RWPE2 (cell line): ENCODE data around the gene GPR155.

Experiments
- ATAC-seq: fragments of 200-7000 bp; cut with Tn5 transposase; 3 replicates; pipeline ENCODE4 v1.9.1; 2021; ENCODE audit warnings: low read depth
- DNase-seq: peaks from one replicate; pipeline ENCODE4 v3.0.0-alpha.2; 2020; ENCODE audit warnings: low spot score
- H3K27ac ChIP-seq: fragments of 450-650 bp; 2 replicates; pipeline ENCODE4 v1.5.1; 2017; ENCODE audit warnings: mild to moderate bottlenecking; ENCODE audit not compliant: poor library complexity, severe bottlenecking
- H3K27me3 ChIP-seq: fragments of 250-450 bp; sonication (Bioruptor Pico); 2 replicates; pipeline ENCODE4 v1.5.1; 2021; ENCODE audit warnings: mild to moderate bottlenecking, moderate library complexity; ENCODE audit not compliant: insufficient read depth, poor library complexity, severe bottlenecking
- H3K36me3 ChIP-seq: fragments of 250-450 bp; sonication (Bioruptor Pico); 2 replicates; pipeline ENCODE4 v1.5.1; 2020; ENCODE audit warnings: low read depth, mild to moderate bottlenecking, moderate library complexity
- H3K4me1 ChIP-seq: fragments of 250-450 bp; sonication (Bioruptor Pico); 2 replicates; pipeline ENCODE4 v1.5.1; 2021; ENCODE audit warnings: mild to moderate bottlenecking, moderate library complexity; ENCODE audit not compliant: insufficient read depth, poor library complexity, severe bottlenecking
- H3K4me3 ChIP-seq: fragments of 250-450 bp; sonication (Bioruptor Pico); 2 replicates; pipeline ENCODE4 v1.5.1; 2021; ENCODE audit warnings: mild to moderate bottlenecking, moderate library complexity; ENCODE audit not compliant: severe bottlenecking
- H3K9me3 ChIP-seq: fragments of 250-450 bp; sonication (Bioruptor Pico); 2 replicates; pipeline ENCODE4 v1.5.1; 2021; ENCODE audit warnings: mild to moderate bottlenecking, moderate library complexity; ENCODE audit not compliant: severe bottlenecking
- TF ChIP-seq, protein P1 (sequence below): fragments of 450-650 bp; IDR thresholded peaks from one replicate; pipeline ENCODE4 v1.5.1; 2017; ENCODE audit warnings: mild to moderate bottlenecking, moderate library complexity; ENCODE audit not compliant: poor library complexity, severe bottlenecking

GPR155 gene

GRCh38 chr2:174477759-174478158, 9.1 kb downstream of the GPR155 start:
- Histone ChIP-seq H3K4me3 (no peak overlapping the region), H3K4me1 (no peaks in the 10 kb centered on the region), H3K27me3 (no peaks in the 10 kb centered on the region), H3K9me3 (no peaks in the 10 kb centered on the region), H3K27ac (no peak overlapping the region), H3K36me3 (no peaks in the 10 kb centered on the region)
- TF ChIP-seq, protein P1, sequence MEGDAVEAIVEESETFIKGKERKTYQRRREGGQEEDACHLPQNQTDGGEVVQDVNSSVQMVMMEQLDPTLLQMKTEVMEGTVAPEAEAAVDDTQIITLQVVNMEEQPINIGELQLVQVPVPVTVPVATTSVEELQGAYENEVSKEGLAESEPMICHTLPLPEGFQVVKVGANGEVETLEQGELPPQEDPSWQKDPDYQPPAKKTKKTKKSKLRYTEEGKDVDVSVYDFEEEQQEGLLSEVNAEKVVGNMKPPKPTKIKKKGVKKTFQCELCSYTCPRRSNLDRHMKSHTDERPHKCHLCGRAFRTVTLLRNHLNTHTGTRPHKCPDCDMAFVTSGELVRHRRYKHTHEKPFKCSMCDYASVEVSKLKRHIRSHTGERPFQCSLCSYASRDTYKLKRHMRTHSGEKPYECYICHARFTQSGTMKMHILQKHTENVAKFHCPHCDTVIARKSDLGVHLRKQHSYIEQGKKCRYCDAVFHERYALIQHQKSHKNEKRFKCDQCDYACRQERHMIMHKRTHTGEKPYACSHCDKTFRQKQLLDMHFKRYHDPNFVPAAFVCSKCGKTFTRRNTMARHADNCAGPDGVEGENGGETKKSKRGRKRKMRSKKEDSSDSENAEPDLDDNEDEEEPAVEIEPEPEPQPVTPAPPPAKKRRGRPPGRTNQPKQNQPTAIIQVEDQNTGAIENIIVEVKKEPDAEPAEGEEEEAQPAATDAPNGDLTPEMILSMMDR = no peak
- no peak for ATAC-seq
- no peak for DNase-seq

DNA sequence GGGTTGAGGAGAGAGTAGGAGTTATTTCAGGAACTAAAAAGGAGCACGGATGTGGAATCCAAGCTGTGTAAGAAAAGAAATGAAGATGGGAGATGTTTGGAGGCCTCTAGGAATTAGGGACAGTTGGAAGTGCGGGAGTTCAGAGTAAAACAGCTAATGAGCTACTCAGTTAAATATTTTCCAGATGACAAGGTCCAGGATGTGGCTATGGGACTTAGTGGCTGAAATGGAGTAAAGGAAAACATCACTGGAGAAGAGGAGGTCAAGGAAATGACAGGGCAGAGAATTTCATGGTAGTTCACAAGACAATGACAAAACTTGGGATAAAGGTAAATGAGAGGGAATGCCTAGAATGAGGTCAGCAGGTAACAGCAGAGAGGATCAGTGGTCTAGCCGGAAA, 13.0 kb downstream of the GPR155 start:
- DNase-seq = no peak
- H3K9me3 ChIP-seq = no peaks in the 10 kb centered on the region
- no peak overlapping the region for H3K4me3 ChIP-seq
- no peaks in the 10 kb centered on the region for H3K4me1 ChIP-seq
- no peaks in the 10 kb centered on the region for H3K36me3 ChIP-seq
- no peak for ATAC-seq
- H3K27ac ChIP-seq = no peak overlapping the region
- H3K27me3 ChIP-seq = no peaks in the 10 kb centered on the region
- TF ChIP-seq, protein P1 = no peak

GRCh38 chr2:174465327-174465726, 21.5 kb downstream of the GPR155 start:
- TF ChIP-seq, protein P1 = no peak
- Histone ChIP-seq H3K27ac (no peak overlapping the region), H3K4me1 (no peaks in the 10 kb centered on the region), H3K36me3 (no peaks in the 10 kb centered on the region; the same call in 1 of the 2 replicates), H3K4me3 (no peak overlapping the region), H3K27me3 (no peaks in the 10 kb centered on the region), H3K9me3 (no peaks in the 10 kb centered on the region)
- ATAC-seq = peak; percentile 36; the same call in 1 of the 3 replicates
- no peak for DNase-seq

GRCh38 chr2:174461221-174461620, 25.6 kb downstream of the GPR155 start:
- TF ChIP-seq, protein P1 = no peak

GRCh38 chr2:174454566-174454965, 32.3 kb downstream of the GPR155 start:
- Histone ChIP-seq H3K36me3 (no peaks in the 10 kb centered on the region), H3K27me3 (no peaks in the 10 kb centered on the region), H3K4me1 (no peaks in the 10 kb centered on the region), H3K4me3 (no peak overlapping the region), H3K27ac (no peak overlapping the region), H3K9me3 (no peaks in the 10 kb centered on the region)
- TF ChIP-seq, protein P1 = no peak
- DNase-seq = no peak
- ATAC-seq = no peak

More at GRCh38 chr2:174461221-174461620, 25.6 kb downstream of the GPR155 start:
- ATAC-seq (no peak), DNase-seq (no peak)
- no peak overlapping the region for H3K27ac ChIP-seq
- H3K4me3 ChIP-seq = no peak overlapping the region
- H3K9me3 ChIP-seq = no peaks in the 10 kb centered on the region
- no peaks in the 10 kb centered on the region for H3K4me1 ChIP-seq
- no peaks in the 10 kb centered on the region for H3K27me3 ChIP-seq
- H3K36me3 ChIP-seq = no peaks in the 10 kb centered on the region; the same call in 1 of the 2 replicates
